DOHH2 (cell line): ENCODE measurements around the gene HYOU1.

Experiments
- H3F3A ChIP-seq: fragments of 200-600 bp; sonication (generic), shearing (Covaris generic); 2 replicates; pipeline ENCODE4 v1.6.0; 2016; ENCODE audit warnings: antibody characterized with exemption, mild to moderate bottlenecking; ENCODE audit not compliant: control insufficient read depth, insufficient read depth
- H3K27ac ChIP-seq: fragments of 200-600 bp; sonication (generic); 2 replicates; pipeline ENCODE4 v1.5.1; 2014; ENCODE audit warnings: low read depth, mild to moderate bottlenecking, low read length, moderate library complexity
- H3K27me3 ChIP-seq: fragments of 200-600 bp; sonication (generic); 2 replicates; pipeline ENCODE4 v1.6.1; 2014; ENCODE audit warnings: mild to moderate bottlenecking, low read length, mixed read lengths; ENCODE audit not compliant: control insufficient read depth
- H3K36me3 ChIP-seq: fragments of 200-600 bp; sonication (generic); 2 replicates; pipeline ENCODE4 v1.6.1; 2014; ENCODE audit warnings: mild to moderate bottlenecking, low read length, moderate library complexity, mixed read lengths; ENCODE audit not compliant: control insufficient read depth
- H3K4me1 ChIP-seq: fragments of 200-600 bp; sonication (generic); 2 replicates; pipeline ENCODE4 v1.6.1; 2014; ENCODE audit warnings: mild to moderate bottlenecking, low read length, mixed read lengths; ENCODE audit not compliant: control insufficient read depth
- H3K4me2 ChIP-seq: fragments of 200-600 bp; sonication (generic); 2 replicates; pipeline ENCODE4 v1.6.0; 2014; ENCODE audit warnings: mild to moderate bottlenecking, low read length, moderate library complexity
- H3K4me3 ChIP-seq: fragments of 200-600 bp; sonication (generic); 2 replicates; pipeline ENCODE4 v1.5.1; 2014; ENCODE audit warnings: mild to moderate bottlenecking, low read length, mixed read lengths
- H3K79me2 ChIP-seq: fragments of 200-600 bp; sonication (generic); 2 replicates; pipeline ENCODE4 v1.6.1; 2014; ENCODE audit warnings: mild to moderate bottlenecking, low read length, mixed read lengths; ENCODE audit not compliant: control insufficient read depth
- H3K9me2 ChIP-seq: fragments of 200-600 bp; sonication (generic); replicated peaks from 2 replicates; pipeline ENCODE4 v1.6.1; 2014; ENCODE audit warnings: mild to moderate bottlenecking, low read length, mixed read lengths; ENCODE audit not compliant: control insufficient read depth
- H3K9me3 ChIP-seq: fragments of 200-600 bp; sonication (generic); 2 replicates; pipeline ENCODE4 v1.6.1; 2014; ENCODE audit warnings: antibody characterized with exemption, low read length, mixed read lengths; ENCODE audit not compliant: control insufficient read depth, insufficient read depth
- H4K20me1 ChIP-seq: fragments of 200-600 bp; sonication (generic); 2 replicates; pipeline ENCODE4 v1.6.0; 2014; ENCODE audit warnings: low read depth, mild to moderate bottlenecking, antibody characterized with exemption, low read length, moderate library complexity; ENCODE audit not compliant: control insufficient read depth, insufficient read depth
- CTCF ChIP-seq: fragments of 200-600 bp; sonication (generic); IDR thresholded peaks from one replicate; pipeline ENCODE4 v1.5.1; 2014; ENCODE audit warnings: antibody characterized with exemption, mild to moderate bottlenecking, low read depth, low read length; ENCODE audit not compliant: poor library complexity, severe bottlenecking
- EZH2phosphoT487 ChIP-seq: fragments of 200-600 bp; sonication (generic); IDR thresholded peaks from 2 replicates; pipeline ENCODE4 v1.6.1; 2017; ENCODE audit warnings: borderline replicate concordance, mild to moderate bottlenecking, antibody characterized with exemption, low read length, moderate library complexity, mixed read lengths

Gene HYOU1

GRCh38 chr11:119027561-119028345 is 29.3 kb downstream of the HYOU1 start:
- Histone ChIP-seq H3K4me1 (peaks cover 18% of the 10 kb centered on the region), H4K20me1 (no peaks in the 10 kb centered on the region), H3F3A (peaks cover 5% of the 10 kb centered on the region), H3K4me3 (no peak overlapping the region), H3K79me2 (peaks cover 32% of the 10 kb centered on the region), H3K36me3 (peaks cover 69% of the 10 kb centered on the region), H3K27me3 (no peaks in the 10 kb centered on the region), H3K9me2 (no peaks in the 10 kb centered on the region), H3K27ac (no peak overlapping the region), H3K9me3 (no peaks in the 10 kb centered on the region), H3K4me2 (no peak overlapping the region; the same call in 1 of the 2 replicates)
- TF ChIP-seq CTCF, result no peak
- no peak for TF ChIP-seq EZH2phosphoT487

DNA sequence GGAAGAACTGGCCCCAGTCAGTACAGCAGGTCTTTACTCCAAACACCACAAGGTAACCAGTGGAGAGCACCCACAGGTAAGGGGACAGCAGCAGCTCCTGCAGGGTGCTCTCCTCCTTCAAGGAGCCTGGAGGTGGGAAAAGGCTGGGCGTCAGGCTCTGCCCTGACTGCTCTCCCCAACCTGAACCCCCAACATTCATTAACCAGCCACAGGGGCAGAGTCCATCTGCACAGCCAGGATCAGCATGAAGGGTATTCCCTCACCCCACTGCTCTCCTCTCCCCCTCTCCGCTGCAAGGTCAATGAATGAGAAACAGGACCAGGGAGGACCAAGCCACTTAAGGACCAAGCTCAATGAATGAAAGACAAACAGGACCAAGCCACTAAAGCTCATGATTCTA is 30.0 kb downstream of the HYOU1 start:
- Histone ChIP-seq H3F3A (peaks cover 5% of the 10 kb centered on the region), H3K9me3 (no peaks in the 10 kb centered on the region), H3K9me2 (no peaks in the 10 kb centered on the region), H3K4me3 (no peak overlapping the region), H3K4me2 (no peak overlapping the region), H3K27me3 (no peaks in the 10 kb centered on the region), H3K27ac (no peak overlapping the region), H3K36me3 (peaks cover 75% of the 10 kb centered on the region), H3K79me2 (peaks cover 33% of the 10 kb centered on the region), H3K4me1 (peaks cover 18% of the 10 kb centered on the region), H4K20me1 (no peaks in the 10 kb centered on the region)
- no peak for TF ChIP-seq EZH2phosphoT487
- TF ChIP-seq CTCF, result no peak

DNA sequence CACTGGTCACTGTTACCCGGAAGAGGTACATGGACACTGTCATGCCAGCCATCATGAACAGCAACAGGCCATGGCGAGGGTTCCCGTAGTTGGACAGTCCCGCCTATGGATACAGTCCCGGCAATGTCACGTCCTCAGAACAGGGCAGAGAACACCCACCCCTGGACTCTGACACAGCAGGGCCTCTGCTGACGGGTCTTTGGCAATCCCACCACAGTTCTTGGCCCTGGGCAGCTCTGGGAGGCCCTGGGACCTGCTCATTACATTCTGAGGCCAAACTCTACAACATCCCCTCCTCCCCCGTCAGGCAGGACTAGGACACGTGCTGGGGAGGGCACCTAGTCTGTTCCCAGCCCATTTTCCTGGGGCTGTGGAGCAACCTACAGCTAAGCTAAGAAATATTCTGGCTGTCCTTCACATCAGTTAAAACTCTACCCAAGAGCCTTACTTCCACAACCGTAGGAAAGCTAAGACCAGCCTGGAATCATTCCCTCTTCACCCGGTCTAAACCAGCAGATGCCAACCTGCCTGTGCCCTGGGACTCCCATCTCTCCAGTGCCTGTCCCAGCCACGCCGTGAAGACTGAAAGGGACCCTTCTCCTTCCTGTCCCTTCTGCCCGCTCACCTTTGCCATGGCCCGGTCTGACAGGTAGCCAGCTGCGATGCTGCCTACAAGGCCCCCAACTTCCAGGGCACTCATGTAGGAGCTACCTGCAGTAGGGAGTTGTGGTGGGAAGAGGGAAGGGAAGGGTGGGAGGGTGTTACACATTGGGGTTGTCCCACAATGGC is 30.8 kb downstream of the HYOU1 start:
- Histone ChIP-seq H3K79me2 (peaks cover 41% of the 10 kb centered on the region), H3F3A (peaks cover 8% of the 10 kb centered on the region), H3K9me2 (no peaks in the 10 kb centered on the region), H4K20me1 (no peaks in the 10 kb centered on the region), H3K4me3 (no peak overlapping the region), H3K27ac (no peak overlapping the region), H3K4me2 (no peak overlapping the region), H3K27me3 (no peaks in the 10 kb centered on the region), H3K9me3 (no peaks in the 10 kb centered on the region), H3K36me3 (peaks cover 83% of the 10 kb centered on the region), H3K4me1 (peaks cover 20% of the 10 kb centered on the region)
- TF ChIP-seq CTCF (no peak), EZH2phosphoT487 (no peak)
